SK-N-SH (cell line): ENCODE measurements around the gene IRX6. TPM values are rescaled to one million over a fixed set of nuclear protein-coding genes. Genes with fewer than 3 reads are reported as not detected.
A peak's percentile ranks its signal among the peaks of the same experiment; 100 is the strongest.

Experiments
- CTCF ChIA-PET: fragments of 300-600, 350-600 bp; formaldehyde crosslinking; extraction: SDS; loops from one replicate; lab custom pipeline; 2021; lab: Yijun Ruan, JAX
- POLR2A ChIA-PET: fragments of 350-600 bp; sonication (Branson Sonifier 250); formaldehyde crosslinking; extraction: SDS; loops from one replicate; lab custom pipeline; 2020; ENCODE audit warnings: antibody characterized with exemption, inconsistent platforms; lab: Yijun Ruan, JAX
- DNase-seq: peaks from one replicate; pipeline ENCODE4 v3.0.0; 2012
- H2AFZ ChIP-seq: fragments of 200-600 bp; sonication (generic); 2 replicates; pipeline ENCODE4 v1.8.1; 2016; ENCODE audit warnings: antibody characterized with exemption, mild to moderate bottlenecking, low read depth
- H3F3A ChIP-seq: fragments of 200-600 bp; sonication (generic); replicated peaks from 2 replicates; pipeline ENCODE3; 2016; ENCODE audit warnings: antibody characterized with exemption, mild to moderate bottlenecking; ENCODE audit not compliant: insufficient read depth
- H3K27ac ChIP-seq, 2 experiments: fragments of 200-500 bp in 1 of 2; fragments of 200-600 bp in 1 of 2; sonication (Bioruptor generic) in 1 of 2; sonication (generic), shearing (Covaris generic) in 1 of 2; 2 replicates each; pipeline versions ENCODE4 v1.5.1 to v1.6.1; 2014 to 2016; ENCODE audit warnings: low read depth in 2 of 2, inconsistent platforms in 1 of 2, low read length in 1 of 2, mild to moderate bottlenecking in 1 of 2, mixed read lengths in 1 of 2
- H3K27me3 ChIP-seq: fragments of 200-600 bp; sonication (generic), shearing (Covaris generic); 2 replicates; pipeline ENCODE4 v1.6.1; 2016; ENCODE audit warnings: mixed run types; ENCODE audit not compliant: insufficient read depth
- H3K36me3 ChIP-seq, 2 experiments: fragments of 200-500 bp in 1 of 2; fragments of 200-600 bp in 1 of 2; sonication (Bioruptor generic) in 1 of 2; sonication (generic) in 1 of 2; replicated peaks in 1 of 2; 2 replicates each; pipeline versions ENCODE3 to v1.5.1; 2014 to 2016; ENCODE audit warnings: low read length in 1 of 2, mild to moderate bottlenecking in 1 of 2; ENCODE audit not compliant: insufficient read depth in 2 of 2, control insufficient read depth in 1 of 2
- H3K4me1 ChIP-seq, 2 experiments: fragments of 200-500 bp in 1 of 2; fragments of 200-600 bp in 1 of 2; sonication (Bioruptor generic) in 1 of 2; sonication (generic), shearing (Covaris generic) in 1 of 2; 2 replicates each; pipeline versions ENCODE4 v1.5.1 to v1.6.1; 2014 to 2016; ENCODE audit warnings: low read depth in 1 of 2, low read length in 1 of 2, mixed run types in 1 of 2; ENCODE audit not compliant: insufficient read depth in 2 of 2, control insufficient read depth in 1 of 2
- H3K4me2 ChIP-seq: fragments of 200-600 bp; sonication (generic), shearing (Covaris generic); 2 replicates; pipeline ENCODE4 v1.6.1; 2017; ENCODE audit warnings: mixed run types
- H3K4me3 ChIP-seq, 2 experiments: fragments of 200-500 bp in 1 of 2; fragments of 200-600 bp in 1 of 2; sonication (Bioruptor generic) in 1 of 2; sonication (generic), shearing (Covaris generic) in 1 of 2; 2 replicates each; pipeline versions ENCODE4 v1.5.1 to v1.8.1; 2014 to 2016; ENCODE audit warnings: low read depth in 2 of 2, inconsistent platforms in 1 of 2, low read length in 1 of 2, mild to moderate bottlenecking in 1 of 2, mixed read lengths in 1 of 2, moderate library complexity in 1 of 2
- H3K79me2 ChIP-seq: fragments of 200-600 bp; sonication (generic); 2 replicates; pipeline ENCODE4 v1.8.1; 2017; ENCODE audit warnings: mild to moderate bottlenecking; ENCODE audit not compliant: insufficient read depth
- H3K9ac ChIP-seq: fragments of 200-600 bp; sonication (generic); 2 replicates; pipeline ENCODE4 v1.6.1; 2017; ENCODE audit warnings: mixed run types
- H3K9me2 ChIP-seq: fragments of 200-600 bp; sonication (generic); 2 replicates; pipeline ENCODE4 v1.6.1; 2017; ENCODE audit warnings: mixed run types
- H3K9me3 ChIP-seq: fragments of 200-600 bp; sonication (generic); 2 replicates; pipeline ENCODE4 v1.6.1; 2017; ENCODE audit warnings: mixed run types, mild to moderate bottlenecking, moderate library complexity
- H4K20me1 ChIP-seq: fragments of 200-600 bp; sonication (generic); 2 replicates; pipeline ENCODE4 v1.6.1; 2017; ENCODE audit warnings: mild to moderate bottlenecking, mixed run types; ENCODE audit not compliant: insufficient read depth
- CHD2 ChIP-seq: fragments of 150-350 bp; IDR thresholded peaks from 2 replicates; pipeline ENCODE4 v1.6.1; 2018; ENCODE audit warnings: low read length; ENCODE audit not compliant: partially characterized antibody
- CTCF ChIP-seq: fragments of 200-600 bp; sonication (generic); IDR thresholded peaks from 2 replicates; pipeline ENCODE4 v1.6.1; 2017; ENCODE audit warnings: antibody characterized with exemption, mild to moderate bottlenecking, moderate library complexity
- ELF1 ChIP-seq: IDR thresholded peaks from 2 replicates; pipeline ENCODE4 v1.4.0; 2012
- EP300 ChIP-seq, 2 experiments: IDR thresholded peaks; 2 replicates each; pipeline versions ENCODE4 v1.4.0 to v1.6.1; 2012; ENCODE audit warnings: borderline replicate concordance in 1 of 2, low read depth in 1 of 2, low read length in 1 of 2
- EZH2phosphoT487 ChIP-seq: fragments of 200-600 bp; sonication (generic); IDR thresholded peaks from 2 replicates; pipeline ENCODE4 v1.6.1; 2017; ENCODE audit warnings: low read depth, mixed run types, mild to moderate bottlenecking, antibody characterized with exemption, moderate library complexity, borderline replicate concordance
- FOXJ3 ChIP-seq: sonication (generic); formaldehyde crosslinking; IDR thresholded peaks from 2 replicates; pipeline ENCODE4 v1.5.1; 2020; ENCODE audit warnings: mild to moderate bottlenecking, missing genetic modification reagents
- GATA2 ChIP-seq: sonication (generic); formaldehyde crosslinking; IDR thresholded peaks from 2 replicates; pipeline ENCODE4 v1.5.0; 2020; ENCODE audit warnings: mild to moderate bottlenecking, missing genetic modification reagents
- MAX ChIP-seq: IDR thresholded peaks from 2 replicates; pipeline ENCODE4 v1.4.0; 2012; ENCODE audit warnings: low read depth
- NFIC ChIP-seq: IDR thresholded peaks from 2 replicates; pipeline ENCODE4 v1.4.0; 2012; ENCODE audit warnings: borderline replicate concordance
- NRF1 ChIP-seq: IDR thresholded peaks from 2 replicates; pipeline ENCODE4 v1.6.1; 2012; ENCODE audit warnings: low read depth, mild to moderate bottlenecking, low read length
- POLR2AphosphoS5 ChIP-seq: IDR thresholded peaks from 2 replicates; pipeline ENCODE4 v1.6.1; 2012; ENCODE audit warnings: low read depth, low read length
- RAD21 ChIP-seq: IDR thresholded peaks from 2 replicates; pipeline ENCODE4 v1.6.1; 2012; ENCODE audit warnings: mild to moderate bottlenecking, low read length
- RCOR1 ChIP-seq: fragments of 150-350 bp; IDR thresholded peaks from 2 replicates; pipeline ENCODE4 v1.6.1; 2017; ENCODE audit warnings: antibody characterized with exemption, low read length
- REST ChIP-seq: IDR thresholded peaks from 2 replicates; pipeline ENCODE4 v1.6.1; 2012; ENCODE audit warnings: mild to moderate bottlenecking, low read depth, low read length, moderate library complexity
- RFX5 ChIP-seq: IDR thresholded peaks from 2 replicates; pipeline ENCODE4 v1.6.1; 2012; ENCODE audit warnings: mild to moderate bottlenecking, improper control_type of control experiment, low read length
- SMC3 ChIP-seq: IDR thresholded peaks from 2 replicates; pipeline ENCODE4 v1.6.1; 2012; ENCODE audit warnings: low read depth, low read length, improper control_type of control experiment
- TAF1 ChIP-seq: IDR thresholded peaks from 2 replicates; pipeline ENCODE4 v1.6.1; 2012; ENCODE audit warnings: low read depth, mild to moderate bottlenecking, low read length, moderate library complexity, borderline replicate concordance
- TCF12 ChIP-seq: IDR thresholded peaks from 2 replicates; pipeline ENCODE4 v1.4.0; 2012
- USF1 ChIP-seq: IDR thresholded peaks from 2 replicates; pipeline ENCODE4 v1.4.0; 2012; ENCODE audit warnings: low read depth, borderline replicate concordance
- USF2 ChIP-seq: fragments of 150-350 bp; IDR thresholded peaks from 2 replicates; pipeline ENCODE4 v1.6.1; 2017; ENCODE audit warnings: antibody characterized with exemption, low read length, low read depth, borderline replicate concordance
- YY1 ChIP-seq: IDR thresholded peaks from 2 replicates; pipeline ENCODE4 v1.4.0; 2012; ENCODE audit warnings: low read depth, mild to moderate bottlenecking
- WGBS: methylation state at CpG from one replicate; pipeline ENCODE4 v1.1.6; 2017; ENCODE audit warnings: low lambda C conversion rate; 5-methylcytosine and 5-hydroxymethylcytosine counted together
- polyA plus RNA-seq, 3 experiments: library from polyadenylated mRNA; depleted of rRNA; stranded (reverse); fragments of >200 nt; gene quantifications; 2 replicates each; pipeline ENCODE4 v1.2.3, GENCODE V29; 2012

Gene IRX6
- polyA plus RNA-seq, 1 of the 3 experiments (the other 2 are of a cell fraction), result not detected

- H3K4me3 ChIP-seq, result no peak overlapping the region; a peak in 1 of 4 replicates
- TF ChIP-seq USF2 (no peak), ELF1 (no peak), USF1 (no peak), RCOR1 (peak; percentile 79), TAF1 (no peak), RFX5 (no peak), POLR2AphosphoS5 (no peak), REST (no peak), EZH2phosphoT487 (no peak), GATA2 (CRISPR knock-in tag) (peak; percentile 83), SMC3 (no peak), MAX (no peak), RAD21 (peak; percentile 24), FOXJ3 (CRISPR knock-in tag) (peak; percentile 74), EP300 (IDR thresholded peaks at IDR 0.05; ENCODE audit: borderline replicate concordance in 1 of 2, low read depth in 1 of 2, low read length in 1 of 2) (peak in 1 of 2 experiments; percentile 88; a peak in 2 of 4 replicates), CTCF (no peak), TCF12 (peak; percentile 42), YY1 (no peak), NFIC (no peak), CHD2 (peak; percentile 48), NRF1 (no peak)
- no peaks in the 10 kb centered on the region for H3K9me2 ChIP-seq
- H3K9me3 ChIP-seq, result no peaks in the 10 kb centered on the region
- H3F3A ChIP-seq, result no peaks in the 10 kb centered on the region
- H3K79me2 ChIP-seq, result no peaks in the 10 kb centered on the region
- ChIA-PET POLR2A (no interaction called here), CTCF (interaction anchor here (0.6 to 2.0 kb wide), 9 partner anchors 9 to 1735 kb away, joined by 3 to 10 read pairs (median 4); partner anchors contain the start of genes IRX5 and IRX6)
- no peaks in the 10 kb centered on the region for H4K20me1 ChIP-seq
- DNase-seq, result peak; percentile 46
- WGBS, result 8% methylated on average over 12 of the region's 12 CpGs
- H3K9ac ChIP-seq, result no peak overlapping the region
- peak overlapping the region; percentile 34; the same call in 1 of the 2 replicates for H3K4me2 ChIP-seq
- H3K4me1 ChIP-seq, result peaks cover 0 to 45% of the 10 kb centered on the region in 2 experiments; a peak in 2 of 4 replicates
- no peaks in the 10 kb centered on the region for H3K27me3 ChIP-seq
- H2AFZ ChIP-seq, result no peak overlapping the region
- H3K27ac ChIP-seq, result peak overlapping the region in 1 of 2 experiments; percentile 99; a peak in 2 of 4 replicates
- no peaks in the 10 kb centered on the region for H3K36me3 ChIP-seq
These were observed 39.9 kb upstream of the IRX6 start for GRCh38 chr16:55283812-55284717.
